Retinal pigment epithelial cell (primary cell): ENCODE data around the gene SLC2A4RG.
"Not testable (repeated sequence)": the region's sequence is repeated elsewhere in the genome, so short reads cannot be mapped to it uniquely, and the experiment has no call there.

Experiments
- DNase-seq: peaks from one replicate; pipeline ENCODE4 v3.0.0-alpha.2; 2010; ENCODE audit warnings: low read depth
- H3K4me3 ChIP-seq: 2 replicates; pipeline ENCODE4 v1.5.1; 2011; ENCODE audit warnings: mild to moderate bottlenecking, low read length, control low read depth, moderate library complexity
- CTCF ChIP-seq: conservative IDR thresholded peaks from 2 replicates; pipeline ENCODE4 v1.5.1; 2011; ENCODE audit warnings: low read depth, low read length, control low read depth, inconsistent platforms

The SLC2A4RG gene

DNA sequence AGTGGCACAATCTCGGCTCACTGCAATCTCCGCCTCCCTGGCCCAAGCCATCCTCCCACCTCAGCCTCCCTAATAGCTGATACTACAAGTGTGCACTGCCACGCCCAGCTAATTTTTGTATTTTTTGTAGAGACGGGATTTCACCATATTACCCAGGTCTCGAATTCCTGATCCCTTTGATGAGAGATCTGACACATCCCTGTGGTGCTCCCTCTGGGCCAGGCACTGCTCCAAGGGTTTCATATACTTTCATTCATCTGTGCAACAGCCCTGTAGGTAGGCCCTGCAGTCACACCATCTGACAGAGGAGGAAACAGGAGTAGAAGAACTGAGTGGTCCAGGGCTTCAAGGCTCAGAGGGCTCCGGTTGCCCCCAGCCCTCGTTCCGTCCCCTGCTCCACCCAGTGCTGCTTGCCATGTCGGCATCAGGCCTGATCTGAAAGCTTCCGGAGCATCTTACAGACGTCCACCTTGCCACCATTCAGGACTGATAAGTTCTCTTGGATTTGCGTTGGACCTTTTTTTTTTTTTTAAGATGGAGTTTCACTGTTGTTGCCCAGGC, 28.4 kb upstream of the SLC2A4RG start:
- no peak for TF ChIP-seq CTCF
- DNase-seq: no peak
- no peak overlapping the region for H3K4me3 ChIP-seq

DNA sequence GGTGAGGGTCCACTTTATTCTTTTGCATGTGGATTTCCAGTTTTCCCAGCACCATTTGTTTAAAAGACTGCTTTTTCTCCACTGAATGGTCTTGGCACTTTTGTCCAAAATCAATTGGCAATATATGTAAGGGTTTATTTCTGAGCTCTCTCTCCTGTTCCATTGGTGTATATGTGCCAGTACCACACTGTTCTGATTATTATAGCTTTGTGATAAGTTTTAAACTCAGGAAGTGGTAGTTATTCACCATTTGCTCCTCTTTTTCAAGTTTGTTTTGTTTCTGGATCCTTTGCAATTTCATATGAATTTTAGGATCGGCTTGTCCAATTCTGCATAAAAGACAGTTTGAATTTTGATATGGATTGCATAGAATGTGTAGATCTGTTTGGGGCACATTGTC, 27.4 kb upstream of the SLC2A4RG start:
- no peak overlapping the region for H3K4me3 ChIP-seq
- no peak for TF ChIP-seq CTCF
- DNase-seq: no peak

DNA sequence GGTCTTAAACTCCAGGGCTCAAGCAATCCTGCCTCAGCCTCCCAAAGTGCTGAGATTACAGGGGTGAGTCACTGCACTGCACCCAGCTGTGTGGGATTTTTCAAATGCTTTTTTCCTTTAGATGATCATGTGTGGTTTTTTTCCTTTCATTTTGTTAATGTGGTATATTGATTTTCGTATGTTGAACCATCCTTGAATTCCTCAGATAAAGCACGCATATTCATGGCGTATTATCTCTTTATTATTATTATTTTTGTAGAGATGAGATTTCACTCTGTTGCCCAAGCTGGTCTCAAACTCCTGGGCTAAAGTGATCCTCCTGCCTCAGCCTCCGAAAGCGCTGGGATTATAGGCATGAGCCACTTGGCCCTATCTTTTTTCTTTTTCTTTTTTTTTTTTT, 24.7 kb upstream of the SLC2A4RG start:
- no peak for DNase-seq
- no peak overlapping the region for H3K4me3 ChIP-seq
- no peak for TF ChIP-seq CTCF

GRCh38 chr20:63718996-63719395, 20.6 kb upstream of the SLC2A4RG start:
- H3K4me3 ChIP-seq: no peak overlapping the region
- no peak for TF ChIP-seq CTCF
- DNase-seq: no peak

GRCh38 chr20:63722967-63723622, 16.5 kb upstream of the SLC2A4RG start:
- H3K4me3 ChIP-seq, DNase-seq: not testable (repeated sequence)

- DNase-seq, H3K4me3 ChIP-seq: not testable (repeated sequence)
Measured at GRCh38 chr20:63730189-63730733, 9.3 kb upstream of the SLC2A4RG start.

DNA sequence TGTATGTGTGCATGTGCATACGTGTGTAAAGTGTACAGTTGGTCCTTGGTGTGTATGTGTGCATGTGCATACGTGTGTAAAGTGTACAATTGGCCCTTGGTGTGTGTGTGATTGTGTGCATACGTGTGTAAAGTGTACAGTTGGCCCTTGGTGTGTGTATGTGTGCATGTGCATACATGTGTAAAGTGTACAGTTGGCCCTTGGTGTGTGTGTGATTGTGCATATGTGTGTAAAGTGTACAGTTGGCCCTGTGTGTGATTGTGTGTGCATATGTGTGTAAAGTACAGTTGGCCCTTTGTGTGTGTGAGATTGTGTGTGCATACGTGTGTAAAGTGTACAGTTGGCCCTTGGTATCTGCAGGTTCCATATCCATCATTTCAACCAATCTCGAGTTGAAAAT, 8.2 kb upstream of the SLC2A4RG start:
- H3K4me3 ChIP-seq: no peak overlapping the region
- no peak for DNase-seq
- TF ChIP-seq CTCF: no peak

- no peak overlapping the region for H3K4me3 ChIP-seq
- TF ChIP-seq CTCF: no peak
- DNase-seq: no peak
Measured at GRCh38 chr20:63732118-63733095, 7.2 kb upstream of the SLC2A4RG start.
